RPMI7951 (cell line): ENCODE results near the gene PRSS50. TPM values are rescaled to one million over a fixed set of nuclear protein-coding genes. Genes with fewer than 3 reads are reported as not detected.

Experiments used
- DNase-seq: peaks from one replicate; pipeline ENCODE4 v3.0.0-alpha.2; 2012; ENCODE audit warnings: low read depth
- total RNA-seq: library from RNA; depleted of rRNA; stranded (reverse); fragments of >200 nt; shearing (Covaris generic); gene quantifications from 2 replicates; pipeline ENCODE4 v1.2.3, GENCODE V29; 2014

Gene PRSS50
- total RNA-seq, 1 experiment from 2014 or later = not detected

- no peak for DNase-seq
Observed at GRCh38 chr3:46692566-46692990, 25.1 kb downstream of the PRSS50 start.

DNA sequence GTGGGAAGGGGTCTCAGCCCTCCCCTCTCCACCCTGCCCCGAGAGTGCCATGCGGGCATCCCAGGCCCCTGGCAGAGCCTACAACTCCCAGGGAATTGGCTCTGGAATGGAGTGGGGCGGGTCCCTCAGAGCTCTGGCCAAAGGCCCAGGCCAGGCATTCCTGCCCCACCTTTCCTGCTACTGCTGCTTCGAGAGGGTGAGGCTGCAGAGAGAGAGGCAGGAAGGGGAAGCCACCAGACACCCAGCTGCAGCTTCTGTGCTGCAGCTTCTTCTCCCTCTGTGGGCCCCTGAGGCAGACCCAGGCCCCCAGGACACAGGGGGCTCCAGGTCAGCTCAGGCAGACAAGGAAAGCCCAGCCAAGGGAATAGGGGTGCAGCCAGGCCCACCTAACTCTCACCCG lies 26.9 kb downstream of the PRSS50 start:
- no peak for DNase-seq

DNA sequence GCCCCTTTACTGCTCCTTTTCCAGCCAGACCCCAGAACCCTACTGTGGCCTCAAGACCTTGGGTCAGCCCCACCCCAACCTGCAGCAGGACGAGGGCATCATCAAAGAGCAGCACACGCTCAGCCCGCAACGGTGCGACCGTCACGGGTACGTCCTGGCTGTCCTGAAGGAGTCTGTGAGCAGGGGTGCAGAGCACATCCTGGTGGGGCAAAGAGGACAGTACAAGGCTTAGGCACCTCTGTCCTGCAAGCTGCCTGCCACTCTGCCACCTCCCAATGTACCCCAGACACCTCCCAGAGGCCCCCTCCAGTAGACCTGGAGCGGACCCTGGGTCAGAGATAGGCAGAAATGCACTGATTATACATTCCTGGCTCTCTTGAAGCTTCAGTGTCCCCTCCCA lies 32.2 kb downstream of the PRSS50 start:
- DNase-seq = no peak

DNA sequence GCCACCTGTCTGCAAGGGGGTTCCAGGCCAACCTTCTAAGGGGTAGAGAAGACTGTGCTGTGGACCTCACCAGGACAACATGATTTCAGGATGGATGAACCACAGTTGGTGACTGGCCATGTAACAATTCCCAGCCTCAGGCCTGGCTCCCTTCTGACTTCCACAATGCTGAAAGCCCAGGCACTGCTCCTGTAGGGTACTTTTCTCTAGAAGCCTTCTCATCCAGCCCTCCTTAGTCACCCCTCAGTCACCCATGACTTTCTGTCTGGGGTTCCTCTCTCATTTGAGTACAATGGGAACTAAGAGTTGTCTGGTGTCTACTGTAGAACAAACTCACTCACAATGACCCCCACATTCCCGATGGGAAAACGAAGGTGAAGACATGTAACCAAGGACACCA lies 32.8 kb downstream of the PRSS50 start:
- DNase-seq = no peak

- DNase-seq = no peak
Observed at GRCh38 chr3:46682974-46683373, 34.7 kb downstream of the PRSS50 start.

DNA sequence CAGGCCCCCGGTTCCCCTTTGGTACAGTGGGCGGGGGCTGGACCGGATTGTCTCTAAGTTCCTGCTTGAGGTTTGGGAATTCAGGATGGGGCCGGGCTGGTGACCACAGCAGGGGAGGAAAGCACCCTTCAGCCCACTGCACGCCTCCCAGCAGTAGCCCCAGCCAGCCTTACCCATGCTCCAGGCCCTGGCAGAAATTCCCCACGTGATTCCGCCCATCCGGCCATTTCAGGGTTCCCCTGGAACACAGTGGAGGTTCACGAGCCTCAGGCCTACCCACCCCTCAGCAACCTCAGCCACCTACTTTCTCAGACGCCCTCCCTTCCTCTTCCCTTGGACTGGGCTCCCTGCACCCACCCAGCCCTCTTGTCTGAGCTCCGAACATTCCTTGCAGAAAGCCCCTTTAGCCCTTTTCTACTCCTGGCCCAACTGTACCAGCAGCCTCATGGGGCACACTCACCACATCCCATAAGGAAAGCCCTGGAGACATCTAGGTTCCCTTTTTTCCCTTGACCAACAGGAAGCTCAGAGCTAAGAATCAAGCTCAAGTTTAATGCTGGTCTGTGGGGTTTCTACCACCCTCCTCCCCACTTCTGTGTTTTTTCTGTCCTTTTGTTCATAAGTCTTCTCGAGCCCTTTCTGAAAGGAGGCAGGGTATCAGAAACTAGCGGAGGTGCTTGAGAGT lies 35.7 kb downstream of the PRSS50 start:
- DNase-seq = no peak

- no peak for DNase-seq
Observed at GRCh38 chr3:46681387-46681786, 36.3 kb downstream of the PRSS50 start.

- no peak for DNase-seq
Observed at GRCh38 chr3:46680298-46680826, 37.3 kb downstream of the PRSS50 start.

- no peak for DNase-seq
Observed at GRCh38 chr3:46679681-46680080, 38.0 kb downstream of the PRSS50 start.

GRCh38 chr3:46678280-46678679 lies 39.4 kb downstream of the PRSS50 start:
- no peak for DNase-seq

DNA sequence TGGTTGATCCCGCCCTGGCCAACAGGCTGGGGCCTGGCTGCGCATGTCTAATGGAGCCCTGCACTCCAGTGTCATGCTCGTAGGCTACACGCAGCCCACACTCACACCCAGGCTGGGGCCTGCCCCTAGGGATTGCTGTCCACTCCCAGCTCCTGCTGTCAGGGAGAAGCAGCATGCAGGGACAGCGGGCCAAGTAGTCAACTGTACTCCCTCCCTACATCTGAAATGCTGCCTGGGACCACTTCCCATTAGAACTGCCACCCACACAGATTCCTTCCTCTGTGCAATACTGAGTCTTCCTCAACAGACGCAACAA lies 40.3 kb downstream of the PRSS50 start:
- peak; percentile 24 for DNase-seq

DNA sequence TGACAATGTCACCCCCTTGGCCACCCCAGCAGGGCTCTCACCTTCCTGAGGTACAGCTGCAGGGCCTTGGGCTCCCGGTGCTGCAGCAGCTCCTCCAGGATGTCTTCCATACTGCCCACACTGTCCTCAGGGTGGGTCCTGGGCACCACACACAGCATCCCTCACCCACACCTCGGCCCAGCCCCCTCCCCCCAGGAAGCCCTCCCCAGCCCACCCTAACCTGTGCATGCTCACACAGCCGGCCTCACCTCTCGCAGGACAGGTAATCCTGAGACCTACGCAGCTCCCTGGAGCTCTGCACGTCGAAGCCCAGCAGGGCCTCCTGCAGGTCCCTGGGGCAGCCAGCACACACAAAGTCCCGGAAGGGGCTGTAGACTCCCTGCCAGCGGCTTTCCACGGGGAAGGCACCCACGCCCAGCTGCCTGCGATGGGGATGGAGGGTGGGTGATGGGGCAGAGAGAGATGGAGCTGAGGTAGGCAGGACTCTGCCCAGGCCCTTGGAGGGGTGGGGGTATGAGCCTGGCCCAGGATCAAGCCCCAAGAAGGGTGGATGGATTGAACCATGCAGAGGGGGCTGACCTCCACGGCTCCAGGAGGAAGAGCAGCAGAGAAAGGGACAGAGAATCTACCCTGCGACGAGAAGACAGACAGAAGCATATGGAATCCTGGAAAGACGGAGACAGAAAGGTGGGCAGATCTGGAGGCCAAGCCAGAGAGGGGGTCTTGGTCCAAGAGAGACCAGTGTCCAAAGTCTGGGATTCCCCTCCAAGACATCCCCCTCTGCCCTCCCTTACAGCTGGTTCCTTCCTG lies 40.9 kb downstream of the PRSS50 start:
- no peak for DNase-seq

DNA sequence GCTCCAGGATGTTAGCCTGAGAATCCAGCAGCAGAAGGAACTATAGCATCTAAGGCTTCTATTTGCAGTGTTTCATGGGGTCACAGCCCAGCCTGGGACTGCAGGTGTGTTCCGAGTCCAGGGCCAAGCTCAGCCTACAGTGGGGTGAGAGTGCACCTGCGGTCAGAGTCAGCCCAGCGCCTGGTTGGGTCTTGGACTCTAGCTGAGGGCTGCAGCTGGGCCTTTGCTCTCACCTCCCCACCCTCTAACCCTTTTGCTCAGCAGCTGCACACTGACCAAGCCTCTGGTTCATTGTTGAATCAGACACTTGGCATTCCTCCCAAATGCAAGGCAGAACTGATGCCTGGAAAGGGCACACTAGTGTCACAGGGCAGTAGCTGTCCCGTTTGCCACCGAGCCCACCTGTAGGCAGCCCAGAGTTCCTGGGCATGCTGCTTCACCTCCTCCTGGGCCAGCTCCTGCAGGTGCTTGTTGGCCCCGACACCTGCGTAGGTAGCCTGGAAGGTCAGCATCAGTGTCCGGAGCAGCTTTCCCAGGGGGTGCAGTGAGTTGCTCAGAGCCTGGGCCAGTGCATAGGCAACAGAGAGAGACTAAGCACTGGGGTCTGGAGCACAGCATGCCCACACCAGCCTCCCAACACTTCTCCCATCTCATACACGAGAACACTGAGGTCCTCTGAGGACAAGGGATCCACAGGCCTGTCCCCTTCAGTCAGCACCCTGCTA lies 41.7 kb downstream of the PRSS50 start:
- peak; percentile 58 for DNase-seq

GRCh38 chr3:46675426-46675825 lies 42.2 kb downstream of the PRSS50 start:
- DNase-seq = no peak

DNA sequence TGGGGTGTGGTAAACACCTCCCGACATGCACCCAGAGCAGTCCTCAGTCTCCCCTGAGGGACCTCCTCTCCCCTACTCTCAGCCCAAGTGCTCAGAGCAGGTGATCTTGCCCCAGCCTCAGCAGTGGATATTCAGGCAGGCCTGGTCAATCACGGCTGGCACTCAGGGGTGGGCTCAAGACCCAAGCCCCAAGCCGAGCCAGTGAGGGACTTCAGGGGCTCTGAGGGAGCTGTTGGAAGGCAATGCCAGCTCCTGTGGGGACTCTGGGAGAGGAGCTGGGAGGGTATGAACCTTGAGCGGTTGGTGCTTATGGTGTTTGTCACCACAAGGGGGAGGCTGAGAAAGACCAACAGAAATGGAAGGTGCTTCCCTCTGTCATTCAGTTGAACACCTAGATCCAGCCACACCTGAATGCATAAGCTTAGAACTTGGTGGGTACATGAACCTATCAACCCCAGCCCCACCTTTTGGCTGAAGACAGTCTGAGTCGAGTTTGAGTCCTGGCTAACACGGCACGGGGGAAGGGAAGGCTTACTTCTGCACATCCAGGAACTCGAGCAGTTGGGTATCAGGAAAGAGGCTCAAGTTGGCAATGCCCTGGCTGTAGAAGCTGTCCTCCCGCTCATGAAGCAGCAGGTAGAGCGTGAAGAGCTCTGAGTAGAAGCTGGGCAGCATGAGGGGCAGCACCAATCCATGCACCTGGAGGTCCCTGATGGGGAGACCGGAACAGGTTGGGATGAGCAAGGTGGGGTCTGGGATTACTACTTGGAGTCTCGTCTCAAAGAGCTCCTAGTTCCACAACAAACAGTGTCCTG lies 43.4 kb downstream of the PRSS50 start:
- no peak for DNase-seq

DNA sequence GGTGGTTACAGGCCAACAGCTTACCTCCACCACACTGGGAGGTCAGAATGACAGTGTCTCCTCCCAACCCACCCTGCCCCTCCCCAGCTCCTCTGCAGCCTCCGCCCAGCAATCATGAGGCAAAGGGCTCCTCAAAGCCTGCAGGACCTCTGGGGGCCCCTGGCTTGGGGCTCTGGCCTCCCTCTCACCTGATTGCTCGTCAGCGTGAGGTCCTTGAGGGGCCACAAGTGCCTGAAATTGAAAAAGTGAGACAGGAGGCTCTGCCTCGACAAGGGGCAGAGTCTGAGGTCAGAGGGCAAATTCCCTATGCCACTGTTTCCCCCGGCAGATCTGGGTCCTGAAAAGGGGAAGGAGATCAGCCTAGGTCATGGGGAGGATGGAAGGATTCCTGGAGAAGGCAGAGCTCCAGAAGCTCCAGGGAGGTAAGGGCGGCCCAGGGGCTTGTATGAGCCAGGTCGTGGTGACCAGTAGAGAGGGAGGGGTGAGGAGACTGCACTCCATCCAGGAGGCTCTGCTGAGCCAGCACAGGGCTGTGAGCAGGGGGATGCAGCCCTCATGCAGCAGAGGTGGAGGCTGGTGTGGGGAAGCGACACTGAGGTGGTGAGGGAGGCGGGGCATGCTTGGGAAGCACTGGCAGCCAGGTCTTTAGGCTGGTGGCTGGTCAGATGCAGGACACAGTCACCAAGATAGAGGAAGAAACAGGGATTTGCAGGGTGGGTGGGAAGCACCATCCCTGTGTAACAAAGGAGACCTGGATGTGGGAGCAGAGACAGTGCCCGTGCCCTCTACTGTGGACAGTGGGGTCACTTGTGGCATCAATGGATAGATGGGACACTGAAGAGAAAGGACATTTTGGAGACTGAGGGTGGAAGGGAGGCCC lies 44.3 kb downstream of the PRSS50 start:
- no peak for DNase-seq

- DNase-seq = no peak
Observed at GRCh38 chr3:46672349-46672695, 45.3 kb downstream of the PRSS50 start.

- no peak for DNase-seq
Observed at GRCh38 chr3:46671541-46672348, 45.9 kb downstream of the PRSS50 start.

DNA sequence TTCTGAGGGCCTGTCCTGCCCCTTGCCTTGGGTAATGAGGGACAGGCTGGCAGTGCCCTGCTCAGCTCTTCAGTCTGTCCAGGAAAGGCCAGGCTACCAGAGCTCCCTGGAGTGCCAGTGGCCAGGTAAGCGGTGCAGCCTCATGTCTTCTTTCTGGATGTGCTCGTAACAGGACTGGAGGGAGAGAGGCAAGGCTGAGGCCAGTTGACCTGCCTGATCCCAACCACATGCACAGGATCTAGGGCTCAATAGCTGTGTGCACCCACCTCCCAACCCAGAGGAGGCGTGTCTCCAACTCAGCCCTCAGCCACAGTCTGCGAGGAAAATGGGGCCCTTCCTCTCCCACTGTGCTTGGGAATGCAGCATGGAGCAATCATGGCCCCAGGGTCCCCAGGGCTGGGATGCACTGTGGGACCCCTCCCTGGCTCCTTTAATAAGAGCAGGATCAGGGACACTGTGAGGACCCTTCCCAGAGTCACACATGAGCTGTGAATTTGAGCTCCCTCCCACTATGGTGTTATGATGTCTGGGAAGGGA lies 46.7 kb downstream of the PRSS50 start:
- DNase-seq = no peak
